H1 (cell line): ENCODE measurements around the gene GPR65. TPM values are rescaled to one million over a fixed set of nuclear protein-coding genes. Genes with fewer than 3 reads are reported as not detected.

Source experiments
- RXRA ChIP-seq: IDR thresholded peaks from 2 replicates; pipeline ENCODE4 v1.6.1; 2011; ENCODE audit warnings: low read depth, mild to moderate bottlenecking, low read length, moderate library complexity; ENCODE audit not compliant: insufficient read depth
- polyA plus RNA-seq, 7 experiments: library from polyadenylated mRNA; depleted of rRNA in 3 of 7; stranded (reverse) in 5 of 7; unstranded in 2 of 7; fragments of >200 nt in 5 of 7; fragments of 200-250 nt in 2 of 7; gene quantifications; 1 replicate in 5 of 7; 2 replicates in 1 of 7; 4 replicates in 1 of 7; pipeline versions ENCODE4 v1.2.1 to v1.2.3, GENCODE V29; 2011 to 2013; ENCODE audit warnings: missing spikeins in 2 of 7, mixed read lengths in 2 of 7
- total RNA-seq: library from RNA; stranded (reverse); fragmentation: NEBNext Ultra II Directional; extraction: Animal tissue kit (Norgen Biotek cat#: 25700); gene quantifications from 2 replicates; pipeline ENCODE4 v1.2.1, GENCODE V29; 2021

GPR65 gene
- total and polyA plus RNA-seq, 2 of the 8 experiments (the other 6 are each of a cell fraction or from before 2014, with no cell fraction given), result not detected

DNA sequence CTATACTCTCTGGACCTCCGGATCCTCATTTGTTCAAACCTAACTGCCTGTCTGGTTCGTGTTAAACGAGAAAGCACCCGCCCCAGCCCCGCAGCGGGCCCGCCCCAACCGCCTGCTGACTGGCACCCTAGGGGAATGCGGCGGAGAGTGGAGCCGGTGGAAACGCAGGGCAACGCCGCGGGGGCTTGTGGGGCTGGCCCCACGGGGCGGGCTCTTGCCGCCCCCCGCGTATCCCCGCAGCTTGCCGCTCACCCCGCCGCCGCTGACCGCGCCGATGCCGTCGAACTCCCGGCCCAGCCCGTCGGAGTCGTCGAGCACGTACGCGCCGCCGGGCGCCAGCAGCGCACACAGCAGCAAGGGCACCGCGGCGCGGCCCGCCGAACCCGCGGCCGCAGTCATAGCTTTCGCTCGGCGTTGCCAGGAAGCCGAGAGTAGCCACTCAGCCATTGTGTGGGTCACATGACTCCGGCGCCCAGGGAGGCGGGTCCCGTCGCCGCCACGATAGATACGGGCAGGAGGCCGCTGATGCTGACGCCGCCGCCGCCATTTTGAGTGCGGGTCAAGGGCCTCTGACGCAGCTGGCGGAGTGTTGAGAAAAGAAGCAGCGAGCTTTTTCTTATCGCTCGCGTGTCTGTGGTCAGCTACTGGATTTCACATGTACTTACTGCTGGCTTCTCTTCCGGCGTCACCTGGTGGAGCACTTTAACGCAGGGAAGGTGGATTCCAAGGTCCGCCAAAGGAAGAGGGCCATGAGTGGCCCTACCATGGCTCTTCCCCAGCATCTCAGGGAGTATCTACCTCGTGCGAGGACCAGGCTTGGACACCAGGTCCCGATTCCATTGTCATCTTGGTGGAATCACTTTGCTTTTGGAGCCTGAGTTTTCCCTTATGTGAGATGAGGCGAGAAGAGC is 12.0 kb upstream of the GPR65 start, which contains the start of gene GALC (continued):
- TF ChIP-seq RXRA, result no peak
